Gastrocnemius medialis (tissue), 4 donors: ENCODE results near the gene NEBL. TPM values are rescaled to one million over a fixed set of nuclear protein-coding genes. Genes with fewer than 3 reads are reported as not detected.

Source experiments
- ATAC-seq, 2 donors: fragments of 150-250 bp; one replicate each; pipeline ENCODE4 v1.9.1; 2016
- DNase-seq, 2 donors: peaks; one replicate each; pipeline ENCODE4 v3.0.0-alpha.2; 2019
- H3K27ac ChIP-seq, 4 donors: fragments of 200-600 bp; sonication (generic); 1 replicate in 1 of 4; 2 replicates in 3 of 4; pipeline ENCODE4 v1.5.1; 2016 to 2018; ENCODE audit warnings: mild to moderate bottlenecking in 2 of 4, moderate library complexity in 1 of 4
- H3K27me3 ChIP-seq, 3 donors: fragments of 200-600 bp; sonication (generic) in 2 of 3; 1 replicate in 1 of 3; 2 replicates in 2 of 3; pipeline versions ENCODE4 v1.5.1 to v1.6.0; 2016 to 2019; ENCODE audit warnings: mild to moderate bottlenecking in 1 of 3, moderate library complexity in 1 of 3
- H3K36me3 ChIP-seq, 2 donors: fragments of 200-600 bp; sonication (generic) in 1 of 2; one replicate each; pipeline ENCODE4 v1.5.1; 2017 to 2018
- H3K4me1 ChIP-seq, 2 donors: fragments of 200-600 bp; sonication (generic) in 1 of 2; one replicate each; pipeline ENCODE4 v1.5.1; 2016 to 2017; ENCODE audit warnings: mild to moderate bottlenecking in 2 of 2
- H3K4me3 ChIP-seq, 4 donors: fragments of 200-600 bp; sonication (generic) in 3 of 4; 1 replicate in 1 of 4; 2 replicates in 3 of 4; pipeline ENCODE4 v1.5.1; 2016 to 2019; ENCODE audit warnings: mild to moderate bottlenecking in 2 of 4
- H3K9me3 ChIP-seq, 3 donors: fragments of 200-600 bp; sonication (generic) in 2 of 3; 1 replicate in 1 of 3; 2 replicates in 2 of 3; pipeline ENCODE4 v1.5.1; 2016 to 2019
- POLR2A ChIP-seq, 2 donors: fragments of 450-650 bp; IDR thresholded peaks; one replicate each; pipeline ENCODE4 v1.6.1; 2017; ENCODE audit warnings: antibody characterized with exemption in 2 of 2, mild to moderate bottlenecking in 2 of 2, moderate library complexity in 2 of 2
- in situ Hi-C, 4 donors: fragments of 200-750 bp; cut with MboI; loops; one replicate each; pipeline versions ENCODE4 v1.15.0 to v1.8.0; 2017; ENCODE audit warnings: low sequenced_read_pairs in 4 of 4
- intact Hi-C: fragments of 100-400 bp; cut with DNase I; formaldehyde crosslinking; loops from one replicate; pipeline ENCODE4 v1.15.1; 2023; ENCODE audit warnings: low total_unique reads
- total RNA-seq, 4 donors: library from RNA; depleted of rRNA; stranded (reverse); fragments of >200 nt; gene quantifications; one replicate each; pipeline versions ENCODE4 v1.1.0 to v1.2.3, GENCODE V29; 2016
- TF ChIP-seq, protein P1 (sequence below), 5 experiments: fragments of 450-650 bp in 3 of 5; fragments of 200-600 bp in 2 of 5; sonication (generic) in 2 of 5; IDR thresholded peaks in 4 of 5; conservative IDR thresholded peaks in 1 of 5; 1 replicate in 4 of 5; 2 replicates in 1 of 5; pipeline ENCODE4 v1.5.1; 2016 to 2019; ENCODE audit warnings: antibody characterized with exemption in 5 of 5, mild to moderate bottlenecking in 3 of 5, moderate library complexity in 3 of 5

Gene NEBL
- total RNA-seq, 4 donors from 2014 or later = 1.6 to 2.7 (median 2.5) TPM

DNA sequence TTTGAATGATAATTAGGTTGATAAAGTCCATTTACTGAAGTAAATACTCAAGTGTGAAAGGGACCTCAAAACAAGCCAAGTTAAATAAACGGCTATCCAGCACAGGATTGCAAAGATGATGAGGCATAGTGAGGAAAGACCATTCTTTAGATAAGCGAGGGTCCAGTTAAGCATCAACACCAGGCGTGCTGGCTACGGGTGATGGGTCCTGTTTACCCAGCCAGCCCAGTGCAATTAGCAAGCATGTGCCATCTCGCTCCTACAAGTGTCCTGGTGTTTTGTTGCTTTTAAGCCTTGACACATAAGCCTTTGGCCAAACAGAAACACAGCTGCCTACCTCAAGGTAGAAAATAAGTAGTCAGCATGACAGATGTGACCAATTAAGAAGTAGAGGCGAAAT lies 7.1 kb downstream of the NEBL start:
- H3K4me3 ChIP-seq = no peak overlapping the region
- in situ Hi-C loops = no loop called here

DNA sequence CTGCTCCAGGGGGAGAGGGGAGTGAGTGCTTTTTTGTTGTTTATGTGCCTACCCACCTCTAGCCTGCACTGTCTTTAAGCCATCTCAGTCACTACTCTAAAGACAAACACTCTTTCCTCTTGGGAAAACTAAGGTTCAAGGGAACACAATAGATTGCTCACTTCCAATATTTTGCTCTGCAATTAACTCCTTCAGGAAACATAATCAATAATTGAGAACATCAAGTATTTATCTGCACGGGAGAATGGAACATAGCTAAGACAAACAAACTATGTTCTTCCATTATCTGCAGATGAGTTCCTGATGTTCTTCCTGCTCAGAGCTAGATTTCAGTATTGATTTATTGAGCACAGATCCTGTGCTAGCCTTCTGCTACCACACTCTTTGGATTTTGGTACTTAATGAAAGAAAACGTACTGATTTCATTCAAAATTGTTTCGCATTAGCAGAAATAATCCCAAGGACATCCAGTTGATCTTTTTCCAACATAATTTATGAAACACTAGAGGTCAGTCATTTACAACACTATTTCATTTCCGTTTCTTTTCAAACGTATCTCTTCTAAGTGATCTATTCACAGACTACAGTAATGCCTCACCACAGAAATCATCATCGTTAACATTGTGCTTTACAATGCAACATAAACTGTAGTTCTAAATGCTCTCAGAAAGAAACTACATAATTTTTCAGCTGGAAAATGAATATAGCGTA lies 8.3 kb downstream of the NEBL start:
- Histone ChIP-seq H3K4me3 (no peak overlapping the region), H3K27ac (no peak overlapping the region), H3K27me3 (no peaks in the 10 kb centered on the region), H3K9me3 (no peaks in the 10 kb centered on the region), H3K36me3 (no peaks in the 10 kb centered on the region), H3K4me1 (no peaks in the 10 kb centered on the region)
- in situ Hi-C loops (no loop called here), intact Hi-C loops (no loop called here)
- TF ChIP-seq POLR2A (IDR thresholded peaks at IDR 0.05) = no peak
- TF ChIP-seq, protein P1, sequence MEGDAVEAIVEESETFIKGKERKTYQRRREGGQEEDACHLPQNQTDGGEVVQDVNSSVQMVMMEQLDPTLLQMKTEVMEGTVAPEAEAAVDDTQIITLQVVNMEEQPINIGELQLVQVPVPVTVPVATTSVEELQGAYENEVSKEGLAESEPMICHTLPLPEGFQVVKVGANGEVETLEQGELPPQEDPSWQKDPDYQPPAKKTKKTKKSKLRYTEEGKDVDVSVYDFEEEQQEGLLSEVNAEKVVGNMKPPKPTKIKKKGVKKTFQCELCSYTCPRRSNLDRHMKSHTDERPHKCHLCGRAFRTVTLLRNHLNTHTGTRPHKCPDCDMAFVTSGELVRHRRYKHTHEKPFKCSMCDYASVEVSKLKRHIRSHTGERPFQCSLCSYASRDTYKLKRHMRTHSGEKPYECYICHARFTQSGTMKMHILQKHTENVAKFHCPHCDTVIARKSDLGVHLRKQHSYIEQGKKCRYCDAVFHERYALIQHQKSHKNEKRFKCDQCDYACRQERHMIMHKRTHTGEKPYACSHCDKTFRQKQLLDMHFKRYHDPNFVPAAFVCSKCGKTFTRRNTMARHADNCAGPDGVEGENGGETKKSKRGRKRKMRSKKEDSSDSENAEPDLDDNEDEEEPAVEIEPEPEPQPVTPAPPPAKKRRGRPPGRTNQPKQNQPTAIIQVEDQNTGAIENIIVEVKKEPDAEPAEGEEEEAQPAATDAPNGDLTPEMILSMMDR (IDR thresholded peaks at IDR 0.05 in 4 of 5, conservative IDR thresholded peaks at IDR 0.05 in 1 of 5) = no peak
- no peak for DNase-seq
- ATAC-seq = no peak

More for the DNA sequence above, 7.1 kb downstream of the NEBL start:
- DNase-seq = no peak
- ATAC-seq = no peak
- Histone ChIP-seq H3K4me1 (no peaks in the 10 kb centered on the region), H3K27me3 (no peaks in the 10 kb centered on the region), H3K27ac (no peak overlapping the region), H3K9me3 (no peaks in the 10 kb centered on the region), H3K36me3 (no peaks in the 10 kb centered on the region)
- TF ChIP-seq, protein P1 (IDR thresholded peaks at IDR 0.05 in 4 of 5, conservative IDR thresholded peaks at IDR 0.05 in 1 of 5) = no peak
- no peak for TF ChIP-seq POLR2A (IDR thresholded peaks at IDR 0.05)
- intact Hi-C loops = no loop called here

DNA sequence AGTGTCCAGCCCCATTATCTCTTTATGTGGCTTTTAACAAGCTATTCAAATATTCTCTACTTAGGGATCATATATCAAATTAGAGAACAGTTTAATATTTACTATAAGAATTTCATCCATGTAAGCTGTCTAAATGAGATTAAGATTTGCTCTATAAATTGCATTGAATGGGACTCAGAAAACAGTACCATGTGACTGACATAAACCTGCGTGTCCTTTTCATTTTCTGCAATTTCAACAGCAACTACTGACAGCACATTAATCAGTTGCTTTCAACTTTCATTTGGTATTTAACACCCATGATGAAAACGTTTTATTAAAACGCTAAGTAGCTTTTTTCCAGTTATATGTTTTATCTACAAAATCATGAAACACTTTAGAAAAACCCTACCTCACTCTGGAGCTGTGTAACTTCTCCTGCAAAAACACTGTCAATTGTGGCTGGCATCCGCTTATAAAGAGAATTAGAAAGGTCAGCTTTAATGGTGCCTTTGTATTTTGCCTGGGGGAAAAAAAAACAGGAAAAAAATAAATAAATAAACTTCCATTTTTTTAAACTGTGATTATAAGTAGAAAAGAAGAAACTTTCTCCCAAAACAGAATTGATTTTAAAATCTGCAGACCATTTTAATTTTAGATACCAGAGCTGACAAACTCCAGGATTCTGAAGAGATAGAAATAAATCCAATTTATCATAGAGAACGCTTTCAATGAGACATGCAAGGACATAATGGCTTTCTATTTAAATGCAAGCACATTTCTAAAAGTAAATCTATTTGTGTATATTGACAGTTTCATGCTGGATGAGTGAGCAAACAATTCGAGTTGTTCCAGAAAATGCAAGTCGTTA lies 9.2 kb downstream of the NEBL start:
- intact Hi-C loops (no loop called here), in situ Hi-C loops (no loop called here)
- no peaks in the 10 kb centered on the region for H3K4me1 ChIP-seq
- H3K27me3 ChIP-seq = no peaks in the 10 kb centered on the region
- ATAC-seq (no peak), DNase-seq (no peak)
- H3K27ac ChIP-seq = no peak overlapping the region
- no peaks in the 10 kb centered on the region for H3K9me3 ChIP-seq
- no peak for TF ChIP-seq POLR2A (IDR thresholded peaks at IDR 0.05)
- TF ChIP-seq, protein P1 (IDR thresholded peaks at IDR 0.05 in 4 of 5, conservative IDR thresholded peaks at IDR 0.05 in 1 of 5) = no peak
- no peaks in the 10 kb centered on the region for H3K36me3 ChIP-seq
- no peak overlapping the region for H3K4me3 ChIP-seq

GRCh38 chr10:20885678-20886077 lies 11.4 kb downstream of the NEBL start:
- Histone ChIP-seq H3K4me3 (no peak overlapping the region), H3K36me3 (no peaks in the 10 kb centered on the region), H3K27me3 (no peaks in the 10 kb centered on the region), H3K27ac (no peak overlapping the region), H3K4me1 (no peaks in the 10 kb centered on the region), H3K9me3 (no peaks in the 10 kb centered on the region)
- TF ChIP-seq, protein P1 (IDR thresholded peaks at IDR 0.05 in 4 of 5, conservative IDR thresholded peaks at IDR 0.05 in 1 of 5) = no peak
- TF ChIP-seq POLR2A (IDR thresholded peaks at IDR 0.05) = no peak
- no peak for ATAC-seq
- no peak for DNase-seq
- intact Hi-C loops = no loop called here
- in situ Hi-C loops = no loop called here
